HG03565 (cell line): Measurements from ENCODE around the gene SNRNP48.
A peak's percentile ranks its signal among the peaks of the same experiment; 100 is the strongest.

Experiments used
- ATAC-seq: cut with Tn5 transposase; IDR thresholded peaks from one replicate; pipeline ENCODE4 v1.9.1; 2021; ENCODE audit warnings: mild to moderate bottlenecking, moderate library complexity; ENCODE audit not compliant: unreplicated experiment

The SNRNP48 gene

GRCh38 chr6:7591770-7592169, 1.8 kb downstream of the SNRNP48 start:
- no peak for ATAC-seq

DNA sequence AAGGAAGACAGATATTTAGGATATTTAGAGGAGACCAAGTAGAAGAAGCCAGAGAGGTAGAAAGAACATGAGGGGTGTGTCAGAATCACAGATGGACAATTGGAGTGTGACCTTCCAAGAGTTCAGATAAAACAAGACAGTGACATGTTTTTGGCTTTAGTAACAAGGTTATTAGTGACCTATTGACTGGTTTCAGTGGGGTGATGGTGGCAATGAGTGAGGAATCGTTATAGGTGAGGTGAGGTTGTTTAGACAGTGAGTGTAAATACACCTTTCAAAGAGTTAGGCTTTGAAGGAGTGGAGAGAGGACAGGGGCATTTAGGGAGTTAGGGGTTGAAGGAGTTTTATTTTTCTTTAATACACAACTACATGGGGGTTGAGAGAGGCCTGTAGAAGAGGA, 3.2 kb downstream of the SNRNP48 start:
- no peak for ATAC-seq

GRCh38 chr6:7594579-7595125, 4.7 kb downstream of the SNRNP48 start:
- ATAC-seq, result no peak

DNA sequence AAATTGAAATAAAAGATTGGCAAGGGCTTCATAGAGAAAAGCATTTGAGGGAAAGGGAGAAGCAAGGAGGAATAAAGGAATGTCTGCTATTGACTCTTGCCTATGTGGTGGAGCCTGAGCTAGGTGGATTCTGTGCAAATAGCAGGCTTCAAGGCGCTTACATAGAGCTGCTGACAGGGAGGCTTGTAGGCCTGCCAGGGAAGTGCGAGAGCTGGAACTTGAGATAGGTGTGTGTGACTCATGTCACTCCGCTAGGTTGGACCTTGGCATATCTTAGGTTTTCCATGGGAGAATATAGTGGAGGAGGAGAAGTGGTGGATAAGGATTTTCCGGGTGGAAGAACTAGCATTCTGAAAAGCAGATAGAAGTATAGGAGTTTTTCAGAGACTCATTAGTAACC, 14.0 kb downstream of the SNRNP48 start:
- ATAC-seq, result no peak

DNA sequence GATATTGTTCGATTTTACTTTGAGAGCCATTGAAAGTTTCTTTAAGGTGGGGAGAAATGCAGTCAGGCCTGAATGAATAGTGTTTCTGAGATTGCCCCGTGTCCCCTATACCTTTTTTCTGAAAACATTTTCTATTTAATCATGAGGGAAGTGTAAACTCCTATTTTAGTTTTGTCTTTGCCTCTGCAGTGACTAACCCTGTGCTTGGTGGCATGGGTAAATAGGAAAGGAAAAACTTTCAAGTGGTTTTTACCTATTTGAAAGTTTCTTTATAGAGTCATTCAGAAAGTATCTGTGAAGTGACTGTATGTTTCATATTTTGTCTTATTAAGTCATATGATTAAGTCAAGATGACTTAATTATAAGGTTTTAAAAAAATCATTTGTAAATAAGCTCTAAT, 14.5 kb downstream of the SNRNP48 start:
- ATAC-seq, result no peak

- no peak for ATAC-seq
These were observed 25.8 kb downstream of the SNRNP48 start for GRCh38 chr6:7615611-7616383.

DNA sequence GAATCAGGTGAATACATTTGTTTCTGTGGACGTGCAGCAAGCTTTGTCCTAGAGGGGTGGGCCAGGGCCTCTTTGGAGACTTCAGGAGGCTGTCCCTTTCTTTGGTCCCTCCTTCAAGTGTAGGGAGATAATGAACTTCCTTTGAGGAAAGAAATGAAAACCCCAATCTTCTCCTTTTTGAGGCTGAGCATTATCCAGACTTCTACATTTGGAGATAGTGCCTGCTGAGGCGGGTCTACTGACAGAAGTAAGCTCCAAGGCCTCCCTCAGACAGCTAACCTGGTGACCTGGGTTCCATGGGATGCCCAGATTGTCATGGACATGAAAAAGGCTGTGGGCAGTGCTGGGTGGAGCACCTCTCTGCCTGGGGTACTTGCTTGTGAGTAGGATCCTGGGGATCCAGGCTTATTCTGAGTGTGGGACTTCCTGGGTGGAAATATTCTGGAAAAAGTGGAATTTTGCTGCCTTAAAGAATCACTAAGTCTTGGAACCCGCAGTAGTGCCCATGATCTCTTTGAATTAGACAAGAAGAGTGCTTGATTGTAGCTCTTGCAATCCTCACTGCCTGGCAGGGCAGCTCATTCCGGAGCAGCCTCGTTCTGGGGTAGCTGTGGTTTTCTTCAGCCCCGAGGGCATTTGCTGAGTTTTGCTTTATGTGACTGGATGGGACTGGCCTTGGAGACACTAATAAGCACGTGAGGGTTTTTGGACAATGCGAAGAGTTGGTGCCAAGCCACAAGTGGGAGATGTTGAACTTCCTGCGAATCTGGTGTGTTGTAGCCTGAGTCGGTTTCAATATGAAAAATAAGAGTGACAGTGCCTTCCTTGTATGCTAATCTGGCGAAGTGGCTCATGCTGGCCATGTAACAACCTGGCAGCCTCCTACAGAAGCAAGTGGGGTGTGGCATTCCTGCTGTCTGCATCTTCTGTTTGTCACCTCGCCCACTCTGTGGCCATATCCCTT, 28.1 kb downstream of the SNRNP48 start:
- peak; percentile 74 for ATAC-seq

DNA sequence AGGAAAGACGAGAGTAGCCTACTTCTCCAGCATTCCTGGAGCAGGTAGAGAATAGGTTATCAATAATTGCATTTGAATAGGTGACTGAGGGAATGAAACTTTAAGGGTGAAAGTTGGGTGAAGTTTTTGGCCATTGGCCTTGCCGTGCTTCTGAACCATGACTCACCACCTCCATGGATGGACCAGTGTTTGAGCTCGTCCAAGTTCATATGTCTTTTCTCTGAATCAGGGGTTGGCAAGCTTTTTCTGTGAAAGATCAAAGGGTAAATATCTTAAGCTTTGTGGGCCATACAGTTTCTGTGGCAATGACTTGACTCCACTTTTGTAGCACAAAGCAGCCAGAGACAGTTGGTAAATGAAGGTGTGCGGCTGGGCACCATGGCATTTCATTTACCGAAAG, 31.8 kb downstream of the SNRNP48 start:
- ATAC-seq, result no peak

DNA sequence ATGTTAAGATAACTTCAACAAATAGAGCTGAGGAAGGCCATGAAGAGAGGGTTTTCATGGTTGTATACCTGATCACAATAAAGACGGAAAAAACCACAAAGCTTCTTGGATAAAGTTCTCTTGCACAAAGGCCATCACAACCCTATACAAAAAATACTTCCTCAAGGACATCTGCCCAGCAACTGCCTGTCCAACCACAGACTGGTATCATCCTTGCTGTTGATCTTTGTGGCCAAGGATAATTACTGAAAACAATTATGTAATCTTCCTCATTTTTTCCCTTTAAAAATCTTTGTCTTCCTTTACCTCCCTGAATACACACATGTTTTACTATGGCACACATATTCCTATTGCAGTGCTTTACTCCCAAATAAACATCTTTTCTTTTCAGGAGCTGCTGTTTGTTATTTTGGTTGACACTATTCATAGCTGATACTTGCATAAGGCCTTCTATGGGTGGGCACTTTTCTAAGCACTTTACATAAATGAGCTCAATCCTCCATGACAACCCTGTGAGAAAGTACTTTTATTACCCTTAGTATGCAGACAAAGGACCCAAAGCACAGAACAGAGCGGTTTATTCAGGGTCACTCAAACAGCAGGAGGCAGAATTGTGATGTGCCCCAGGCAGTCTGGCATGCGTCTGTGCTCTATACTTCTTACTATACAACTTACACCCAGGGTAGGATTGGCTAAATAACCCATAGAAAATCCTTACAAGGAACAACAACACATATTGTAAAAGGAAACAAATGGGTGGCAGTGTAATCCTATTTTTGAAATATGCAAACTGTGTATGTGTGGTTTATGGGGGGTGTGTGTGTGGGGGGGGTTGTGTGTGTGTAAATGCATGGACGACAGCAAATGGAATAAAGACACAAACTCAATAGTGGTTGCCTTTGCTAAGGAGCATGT, 35.1 kb downstream of the SNRNP48 start:
- no peak for ATAC-seq

- no peak for ATAC-seq
These were observed 38.5 kb downstream of the SNRNP48 start for GRCh38 chr6:7628479-7628878.

DNA sequence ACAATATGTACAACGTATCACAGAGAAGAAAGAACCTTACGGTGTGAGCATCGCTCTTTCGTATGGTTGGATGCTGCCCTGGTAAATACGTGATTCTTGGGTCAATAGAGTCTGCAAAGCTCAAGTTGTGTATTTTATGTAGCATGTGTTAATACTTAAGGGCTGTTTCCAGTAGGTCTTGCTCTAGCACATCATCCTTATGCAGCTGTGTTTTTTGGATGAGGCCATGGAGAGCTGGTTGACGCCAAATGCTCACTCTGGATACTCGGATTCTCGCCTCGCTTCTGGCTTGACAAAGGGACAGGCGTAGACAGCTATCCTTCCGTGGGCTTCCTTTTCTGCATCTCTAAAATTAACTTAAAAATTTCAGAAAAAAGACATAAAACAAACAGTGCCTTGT, 38.9 kb downstream of the SNRNP48 start:
- ATAC-seq, result no peak

DNA sequence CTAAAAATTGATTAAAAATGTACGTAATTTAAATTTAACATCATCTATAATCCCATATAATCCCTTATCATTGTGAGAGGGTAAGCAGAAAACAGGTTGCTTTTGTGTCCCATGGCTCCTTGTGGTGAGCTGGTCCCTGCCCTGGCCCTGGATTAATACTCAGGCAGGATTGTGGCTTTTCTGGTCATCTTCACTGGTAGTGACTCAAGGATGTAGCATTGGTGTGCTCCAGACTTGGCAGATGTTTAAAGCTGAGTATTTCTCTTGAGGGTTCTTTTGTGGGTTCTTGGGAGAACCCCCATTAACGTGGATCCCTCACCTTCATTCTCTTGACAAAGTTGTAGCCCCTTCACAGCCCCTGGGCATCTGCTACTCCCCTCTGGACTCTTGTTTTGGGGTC, 39.3 kb downstream of the SNRNP48 start:
- no peak for ATAC-seq

DNA sequence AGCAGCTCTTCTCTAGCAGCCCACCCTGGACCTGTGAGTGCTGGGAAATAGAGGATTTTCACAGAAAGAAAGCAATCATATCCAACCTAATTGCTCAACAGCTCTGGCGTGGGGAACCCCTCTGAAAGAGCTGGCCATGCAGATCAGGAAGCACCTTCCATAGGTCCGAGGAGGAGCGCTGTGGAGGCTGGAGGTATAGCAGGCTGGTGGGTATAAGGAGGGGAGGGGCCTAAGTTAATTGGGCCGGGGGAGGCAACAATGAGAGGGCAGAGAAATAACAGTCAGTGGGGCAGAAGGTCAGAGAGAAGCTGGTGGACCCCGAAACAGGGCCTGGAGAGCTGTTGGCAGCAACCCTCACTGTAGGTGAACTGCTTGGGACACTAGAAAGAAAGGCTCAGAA, 40.8 kb downstream of the SNRNP48 start:
- ATAC-seq, result no peak

DNA sequence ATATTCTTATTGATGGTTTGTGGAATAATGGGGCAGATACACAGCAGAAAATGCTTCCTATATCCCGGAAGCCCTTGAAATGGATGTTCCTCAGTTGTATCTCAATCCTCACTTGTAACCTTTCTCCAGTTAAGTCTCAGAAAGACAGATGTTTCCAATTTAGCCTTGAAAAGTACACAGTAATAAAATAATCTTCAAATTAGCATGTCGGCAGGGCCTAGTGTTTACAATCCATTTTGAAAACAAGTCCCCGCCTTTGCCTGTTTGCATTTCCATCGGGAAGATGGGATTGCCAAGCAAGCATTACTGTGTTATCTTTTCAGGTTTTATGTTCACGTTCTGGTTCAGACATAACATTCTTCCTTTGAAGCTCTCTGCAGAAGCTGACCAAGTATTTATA, 41.5 kb downstream of the SNRNP48 start:
- ATAC-seq, result no peak

GRCh38 chr6:7632501-7633290, 42.7 kb downstream of the SNRNP48 start:
- ATAC-seq, result no peak

DNA sequence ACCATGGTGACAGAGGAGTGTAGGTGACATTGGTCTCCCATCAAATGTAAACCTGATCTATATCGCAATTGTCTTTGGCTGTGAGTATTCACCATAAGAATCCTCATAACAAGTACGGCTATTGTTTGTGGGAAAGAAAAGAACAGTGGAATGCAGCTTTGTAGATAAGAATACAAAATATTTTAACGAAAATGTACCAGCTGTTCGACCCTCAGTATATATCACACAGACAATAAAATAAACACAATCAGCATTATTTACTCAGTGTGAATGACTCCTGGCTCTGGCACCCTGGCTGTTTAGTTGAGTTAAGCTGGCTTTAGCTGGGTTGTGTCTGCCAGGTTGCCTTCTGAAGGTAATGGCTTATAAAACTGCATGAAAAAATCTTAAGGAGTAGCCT, 43.4 kb downstream of the SNRNP48 start:
- ATAC-seq, result no peak

DNA sequence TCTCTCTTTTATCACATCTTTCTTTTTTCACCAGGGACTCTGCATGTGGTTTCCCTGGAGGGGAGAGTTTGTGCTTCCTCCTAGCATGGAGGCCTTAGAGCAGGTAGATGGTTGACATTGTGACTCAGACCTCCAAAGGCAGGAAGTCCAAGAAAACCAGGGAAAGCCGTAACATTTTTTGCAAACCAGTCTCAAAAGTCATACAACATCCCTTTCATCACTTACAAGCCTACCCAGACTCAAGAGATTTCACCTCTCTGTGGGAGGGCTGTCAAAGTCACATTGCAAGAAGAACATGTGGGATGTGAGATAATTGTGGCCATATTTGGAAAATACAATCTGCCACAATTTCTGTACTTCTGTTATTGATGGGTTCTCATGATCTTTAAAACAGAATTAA, 46.2 kb downstream of the SNRNP48 start:
- ATAC-seq, result no peak

DNA sequence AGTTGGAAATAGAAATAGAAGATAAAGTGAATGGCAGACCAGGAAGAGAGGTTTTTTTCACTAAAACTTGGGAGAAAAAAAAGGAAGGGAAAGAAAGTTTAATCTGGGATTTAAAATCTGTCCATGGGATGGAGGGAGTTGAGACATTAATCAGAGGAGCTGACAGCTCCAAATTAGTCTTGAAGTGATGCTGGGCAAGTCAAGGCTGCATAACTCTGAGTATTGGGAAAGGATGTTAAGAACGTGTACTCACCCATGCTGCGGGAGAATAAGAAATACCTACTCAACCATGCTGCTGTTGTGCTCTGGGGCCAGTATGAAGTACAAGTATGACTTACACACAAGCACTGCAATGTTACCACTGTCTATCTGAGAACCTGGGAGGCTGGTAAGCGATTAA, 47.5 kb downstream of the SNRNP48 start:
- ATAC-seq, result no peak

DNA sequence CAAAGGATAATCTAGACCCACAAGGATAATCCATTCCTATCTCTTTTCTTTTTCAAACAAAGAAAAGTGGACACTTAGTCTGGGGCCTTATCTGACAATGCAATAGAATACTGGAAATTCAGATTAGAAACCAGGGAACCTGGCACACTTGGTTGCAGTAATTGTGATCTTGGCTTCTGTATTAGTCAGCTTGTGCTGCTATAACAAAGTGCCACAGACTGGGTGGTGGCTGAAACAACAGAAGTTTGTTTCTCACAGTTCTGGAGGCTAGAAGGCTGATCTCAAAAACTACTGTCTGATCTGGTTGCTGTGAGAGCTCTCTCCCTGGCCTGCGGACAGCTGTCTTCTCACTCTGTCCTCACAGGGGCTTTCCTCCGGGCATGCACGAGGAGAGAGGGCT, 49.4 kb downstream of the SNRNP48 start:
- no peak for ATAC-seq

DNA sequence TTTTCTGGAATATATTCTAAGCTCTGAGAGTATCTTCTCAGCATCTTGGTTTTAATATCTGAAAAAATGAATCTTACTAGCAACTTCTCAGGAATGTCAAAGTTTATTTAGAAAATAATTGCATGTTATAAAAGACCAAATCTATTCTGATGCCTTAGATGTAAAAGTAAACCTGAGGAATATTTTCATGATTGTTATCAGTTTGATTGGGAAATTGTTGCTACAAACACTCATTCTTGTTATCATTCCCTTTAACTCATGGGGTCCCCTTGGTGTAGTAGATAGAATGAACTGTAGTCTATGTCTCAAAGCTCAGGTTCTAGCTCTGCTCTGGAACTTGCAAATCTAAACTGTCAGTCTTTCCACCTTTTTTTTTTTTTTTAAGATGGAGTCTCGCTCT, 50.0 kb downstream of the SNRNP48 start:
- no peak for ATAC-seq
